ENCODE measurements around the gene ZBED5. TPM values are rescaled to one million over a fixed set of nuclear protein-coding genes. Genes with fewer than 3 reads are reported as not detected.
"Not testable (repeated sequence)": the region's sequence is repeated elsewhere in the genome, so short reads cannot be mapped to it uniquely, and the experiment has no call there.

ZBED5 gene
- total RNA-seq, 4 donors from 2014 or later = 13.7 to 38.4 (median 29.7) TPM

GRCh38 chr11:10829139-10829538 is 28.7 kb downstream of the ZBED5 start:
- no peaks in the 10 kb centered on the region for H3K27me3 ChIP-seq

GRCh38 chr11:10828402-10828801 is 29.5 kb downstream of the ZBED5 start:
- TF ChIP-seq POLR2A (IDR thresholded peaks at IDR 0.05) = no peak
- no peak for TF ChIP-seq CTCF (IDR thresholded peaks at IDR 0.05)
- no peak for TF ChIP-seq EP300 (IDR thresholded peaks at IDR 0.05; ENCODE audit: low read depth)
- no peak for TF ChIP-seq POLR2AphosphoS5 (IDR thresholded peaks at IDR 0.05)
- no peak overlapping the region for H3K4me3 ChIP-seq
- peaks cover 0 to 5% (median under 1%) of the 10 kb centered on the region in 4 donors for H3K4me1 ChIP-seq
- in situ Hi-C loops (cut with MboI; ENCODE audit: low pct_ligation_motif_present in 1 of 4, low pct_unique_long_range_greater_than_20kb in 1 of 4, low sequenced_read_pairs in 3 of 4) (no loop called here), intact Hi-C loops (cut with DNase I; ENCODE audit: low total_unique reads) (no loop called here)
- DNase-seq = no peak
- no peaks in the 10 kb centered on the region for H3K9me3 ChIP-seq
- WGBS, 2 donors (ENCODE audit: low coverage in 1 of 2) = 83 to 92% methylated on average over 1 to 2 of the region's 2 CpGs
- no peaks in the 10 kb centered on the region for H3K27me3 ChIP-seq
- H3K27ac ChIP-seq = no peak overlapping the region
- no peaks in the 10 kb centered on the region for H3K36me3 ChIP-seq

More at GRCh38 chr11:10829139-10829538, 28.7 kb downstream of the ZBED5 start:
- Histone ChIP-seq H3K4me3 (no peak overlapping the region), H3K27ac (no peak overlapping the region), H3K36me3 (no peaks in the 10 kb centered on the region), H3K4me1 (no peaks in the 10 kb centered on the region), H3K9me3 (no peaks in the 10 kb centered on the region)
- WGBS, 2 donors (ENCODE audit: low coverage in 1 of 2) = 85 to 93% methylated on average over 2 to 4 of the region's 4 CpGs
- no peak for DNase-seq
- no peak for TF ChIP-seq POLR2AphosphoS5 (IDR thresholded peaks at IDR 0.05)
- TF ChIP-seq CTCF (IDR thresholded peaks at IDR 0.05) = no peak
- no peak for TF ChIP-seq POLR2A (IDR thresholded peaks at IDR 0.05)
- no peak for TF ChIP-seq EP300 (IDR thresholded peaks at IDR 0.05; ENCODE audit: low read depth)
- in situ Hi-C loops (cut with MboI; ENCODE audit: low pct_ligation_motif_present in 1 of 4, low pct_unique_long_range_greater_than_20kb in 1 of 4, low sequenced_read_pairs in 3 of 4) = no loop called here
- intact Hi-C loops (cut with DNase I; ENCODE audit: low total_unique reads) = no loop called here

GRCh38 chr11:10824888-10825287 is 33.0 kb downstream of the ZBED5 start:
- H3K27me3 ChIP-seq = no peaks in the 10 kb centered on the region
- in situ Hi-C loops (cut with MboI; ENCODE audit: low pct_ligation_motif_present in 1 of 4, low pct_unique_long_range_greater_than_20kb in 1 of 4, low sequenced_read_pairs in 3 of 4) = no loop called here
- H3K4me1 ChIP-seq = peaks cover 0 to 10% (median 3%) of the 10 kb centered on the region in 4 donors
- H3K36me3 ChIP-seq = no peaks in the 10 kb centered on the region
- intact Hi-C loops (cut with DNase I; ENCODE audit: low total_unique reads) = no loop called here
- H3K9me3 ChIP-seq = no peaks in the 10 kb centered on the region
- no peak for DNase-seq
- H3K4me3 ChIP-seq = no peak overlapping the region
- TF ChIP-seq EP300 (IDR thresholded peaks at IDR 0.05; ENCODE audit: low read depth) (no peak), CTCF (IDR thresholded peaks at IDR 0.05) (no peak), POLR2AphosphoS5 (IDR thresholded peaks at IDR 0.05) (no peak), POLR2A (IDR thresholded peaks at IDR 0.05) (no peak)
- no peak overlapping the region for H3K27ac ChIP-seq
- WGBS, 2 donors (ENCODE audit: low coverage in 1 of 2) = 65 to 78% methylated on average over 2 to 3 of the region's 3 CpGs

- in situ Hi-C loops (cut with MboI; ENCODE audit: low pct_ligation_motif_present in 1 of 4, low pct_unique_long_range_greater_than_20kb in 1 of 4, low sequenced_read_pairs in 3 of 4) = no loop called here
- H3K27ac ChIP-seq = no peak overlapping the region
- H3K36me3 ChIP-seq = no peaks in the 10 kb centered on the region
- H3K4me1 ChIP-seq = peaks cover 0 to 10% (median 3%) of the 10 kb centered on the region in 4 donors
- TF ChIP-seq POLR2A (IDR thresholded peaks at IDR 0.05) (no peak), CTCF (IDR thresholded peaks at IDR 0.05) (no peak), EP300 (IDR thresholded peaks at IDR 0.05; ENCODE audit: low read depth) (no peak), POLR2AphosphoS5 (IDR thresholded peaks at IDR 0.05) (no peak)
- H3K9me3 ChIP-seq = no peaks in the 10 kb centered on the region
- WGBS, 2 donors (ENCODE audit: low coverage in 1 of 2) = 52 to 60% methylated on average over 2 of the region's 2 CpGs
- H3K4me3 ChIP-seq = no peak overlapping the region
- no peaks in the 10 kb centered on the region for H3K27me3 ChIP-seq
- intact Hi-C loops (cut with DNase I; ENCODE audit: low total_unique reads) = no loop called here
- no peak for DNase-seq
Observed at GRCh38 chr11:10823152-10823579, 34.7 kb downstream of the ZBED5 start.

- H3K27me3 ChIP-seq; in situ Hi-C loops (cut with MboI; ENCODE audit: low pct_ligation_motif_present in 1 of 4, low pct_unique_long_range_greater_than_20kb in 1 of 4, low sequenced_read_pairs in 3 of 4); H3K4me1 ChIP-seq; H3K36me3 ChIP-seq; H3K27ac ChIP-seq; H3K9me3 ChIP-seq; DNase-seq; intact Hi-C loops (cut with DNase I; ENCODE audit: low total_unique reads); H3K4me3 ChIP-seq: not testable (repeated sequence)
- 89 to 100% methylated on average over 1 to 3 of the region's 3 CpGs for whole genome bisulfite sequencing, 2 donors (ENCODE audit: low coverage in 1 of 2)
Observed at GRCh38 chr11:10822491-10822890, 35.4 kb downstream of the ZBED5 start.
